Prostate gland (tissue), 2 donors: ENCODE results near the gene KATNB1.

Source experiments
- CTCF ChIP-seq, 4 experiments: fragments of 200-600 bp in 2 of 4; fragments of 450-650 bp in 2 of 4; sonication (generic) in 2 of 4; IDR thresholded peaks; 1 replicate in 3 of 4; 2 replicates in 1 of 4; pipeline ENCODE4 v1.5.1; 2016 to 2019; ENCODE audit warnings: antibody characterized with exemption in 4 of 4, mild to moderate bottlenecking in 2 of 4, moderate library complexity in 2 of 4
- POLR2A ChIP-seq: fragments of 450-650 bp; IDR thresholded peaks from one replicate; pipeline ENCODE4 v1.6.1; 2016; ENCODE audit warnings: antibody characterized with exemption, mild to moderate bottlenecking
- POLR2AphosphoS5 ChIP-seq: sonication (generic); formaldehyde crosslinking; IDR thresholded peaks from one replicate; pipeline ENCODE4 v1.6.1; 2017; ENCODE audit warnings: antibody characterized with exemption

DNA sequence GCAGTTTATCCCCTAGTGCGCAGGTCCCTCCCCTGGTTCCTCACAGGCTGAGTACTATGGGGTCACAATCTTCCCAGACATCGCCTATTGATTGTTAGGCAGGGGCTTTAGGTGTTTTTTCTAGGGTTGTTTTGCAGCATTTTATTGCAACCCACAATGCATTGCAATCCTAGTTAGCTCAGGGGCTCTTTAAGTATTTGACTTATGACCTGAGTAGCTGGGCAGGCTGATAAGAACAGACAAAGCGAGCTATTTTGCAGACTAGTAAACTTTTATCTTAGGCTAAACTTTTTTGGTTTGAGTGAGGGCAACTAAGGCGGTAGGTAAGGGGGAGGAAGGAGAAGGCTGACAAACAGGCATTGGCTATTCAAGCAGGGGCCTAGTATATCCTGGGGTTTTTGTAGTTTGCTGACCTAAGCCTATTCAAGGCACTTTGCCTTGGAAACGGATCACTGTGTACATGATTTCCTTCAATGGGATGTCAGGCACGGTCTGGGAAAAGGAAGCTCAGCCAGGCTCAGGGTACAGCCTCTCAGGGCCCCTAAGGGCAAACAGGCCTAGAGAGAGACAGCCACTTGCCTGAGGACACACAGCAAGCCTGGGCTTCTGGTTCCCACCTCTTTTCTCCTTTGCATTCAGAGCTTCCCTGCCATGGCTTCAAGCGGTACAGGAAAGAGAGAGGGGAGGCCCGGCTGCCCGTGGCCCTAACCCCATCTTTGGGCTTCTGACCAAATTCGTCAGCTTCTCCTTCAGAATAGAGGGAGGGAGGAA is 34.6 kb upstream of the KATNB1 start:
- TF ChIP-seq CTCF (IDR thresholded peaks at IDR 0.05) (no peak), POLR2A (no peak), POLR2AphosphoS5 (no peak)
